Measurements from ENCODE around the gene CELF1. TPM values are rescaled to one million over a fixed set of nuclear protein-coding genes. Genes with fewer than 3 reads are reported as not detected.

Gene CELF1
- total RNA-seq, 2 experiments from 2014 or later, result 120 to 122 TPM

GRCh38 chr11:47480762-47481161 is 72.2 kb downstream of the CELF1 start:
- DNase-seq (no peak), ATAC-seq (no peak)
- peaks cover 5% of the 10 kb centered on the region for H3K4me1 Mint-ChIP-seq (ENCODE audit: low read depth)
- no peak overlapping the region for H3K27ac Mint-ChIP-seq
- ChIA-PET POLR2A (no interaction called here), CTCF (no interaction called here)
- peaks cover 62% of the 10 kb centered on the region for H3K36me3 Mint-ChIP-seq (ENCODE audit: low read depth)
- TF ChIP-seq CTCF (IDR thresholded peaks at IDR 0.05), result no peak
- no peak overlapping the region for H3K4me3 Mint-ChIP-seq
- no peaks in the 10 kb centered on the region for H3K27me3 Mint-ChIP-seq
- intact Hi-C loops (cut with micrococcal nuclease), result no loop called here
- no peaks in the 10 kb centered on the region for H3K9me3 Mint-ChIP-seq

GRCh38 chr11:47478651-47479329 is 74.1 kb downstream of the CELF1 start:
- intact Hi-C loops (cut with micrococcal nuclease), result no loop called here
- no peak for TF ChIP-seq CTCF (IDR thresholded peaks at IDR 0.05)
- Mint-ChIP-seq H3K9me3 (no peaks in the 10 kb centered on the region), H3K4me1 (ENCODE audit: low read depth) (peaks cover 5% of the 10 kb centered on the region), H3K4me3 (no peak overlapping the region), H3K27ac (no peak overlapping the region), H3K36me3 (ENCODE audit: low read depth) (peaks cover 63% of the 10 kb centered on the region), H3K27me3 (no peaks in the 10 kb centered on the region)
- no peak for DNase-seq
- ChIA-PET CTCF (interaction anchor here (0.6 to 1.4 kb wide), 3 partner anchors 61 to 629 kb away, joined by 3 read pairs; no protein-coding TSS in a partner anchor), POLR2A (interaction anchor here (0.6 to 2.2 kb wide), 3 partner anchors 8 to 24 kb away, joined by 3 to 7 read pairs (median 3); no protein-coding TSS in a partner anchor)
- ATAC-seq, result no peak

GRCh38 chr11:47477753-47478152 is 75.2 kb downstream of the CELF1 start:
- Mint-ChIP-seq H3K36me3 (ENCODE audit: low read depth) (peaks cover 63% of the 10 kb centered on the region), H3K4me3 (no peak overlapping the region), H3K27ac (peak overlapping the region; percentile 19), H3K4me1 (ENCODE audit: low read depth) (peaks cover 5% of the 10 kb centered on the region), H3K27me3 (no peaks in the 10 kb centered on the region), H3K9me3 (no peaks in the 10 kb centered on the region)
- ChIA-PET CTCF (no interaction called here), POLR2A (interaction anchor here (2.2 kb wide), 1 partner anchor 9 kb away, joined by 7 read pairs; no protein-coding TSS in a partner anchor)
- DNase-seq (no peak), ATAC-seq (no peak)
- intact Hi-C loops (cut with micrococcal nuclease), result no loop called here
- no peak for TF ChIP-seq CTCF (IDR thresholded peaks at IDR 0.05)

GRCh38 chr11:47477323-47477722 is 75.6 kb downstream of the CELF1 start:
- DNase-seq (no peak), ATAC-seq (no peak)
- peaks cover 62% of the 10 kb centered on the region for H3K36me3 Mint-ChIP-seq (ENCODE audit: low read depth)
- CTCF ChIA-PET, result interaction anchor here (1.2 kb wide), 1 partner anchor 11 kb away, joined by 3 read pairs; no protein-coding TSS in a partner anchor
- H3K27ac Mint-ChIP-seq, result peak overlapping the region; percentile 19
- POLR2A ChIA-PET, result interaction anchor here (2.2 kb wide), 1 partner anchor 10 kb away, joined by 7 read pairs; no protein-coding TSS in a partner anchor
- H3K4me3 Mint-ChIP-seq, result no peak overlapping the region
- H3K4me1 Mint-ChIP-seq (ENCODE audit: low read depth), result peaks cover 5% of the 10 kb centered on the region
- no peaks in the 10 kb centered on the region for H3K9me3 Mint-ChIP-seq
- H3K27me3 Mint-ChIP-seq, result no peaks in the 10 kb centered on the region
- no peak for TF ChIP-seq CTCF (IDR thresholded peaks at IDR 0.05)
- intact Hi-C loops (cut with micrococcal nuclease), result no loop called here

GRCh38 chr11:47470671-47471070 is 82.3 kb downstream of the CELF1 start:
- H3K36me3 Mint-ChIP-seq (ENCODE audit: low read depth), result peaks cover 54% of the 10 kb centered on the region
- no peak for TF ChIP-seq CTCF (IDR thresholded peaks at IDR 0.05)
- CTCF ChIA-PET, result no interaction called here

More at GRCh38 chr11:47470671-47471070, 82.3 kb downstream of the CELF1 start:
- no peaks in the 10 kb centered on the region for H3K9me3 Mint-ChIP-seq
- POLR2A ChIA-PET, result no interaction called here
- no peaks in the 10 kb centered on the region for H3K27me3 Mint-ChIP-seq
- H3K27ac Mint-ChIP-seq, result peak overlapping the region; percentile 60
- H3K4me3 Mint-ChIP-seq, result no peak overlapping the region
- intact Hi-C loops (cut with micrococcal nuclease), result no loop called here
- ATAC-seq, result no peak
- no peak for DNase-seq
- peaks cover 6% of the 10 kb centered on the region for H3K4me1 Mint-ChIP-seq (ENCODE audit: low read depth)
